MM.1S (cell line): Measurements from ENCODE around the gene FXYD4.
"Not testable (repeated sequence)": the region's sequence is repeated elsewhere in the genome, so short reads cannot be mapped to it uniquely, and the experiment has no call there.

Experiments
- EZH2phosphoT487 ChIP-seq: fragments of 300-600 bp; sonication (generic); IDR thresholded peaks from 2 replicates; pipeline ENCODE4 v1.6.1; 2018; ENCODE audit warnings: antibody characterized with exemption, low read length
- TF ChIP-seq, protein P1 (sequence below): fragments of 300-600 bp; sonication (generic); IDR thresholded peaks from 2 replicates; pipeline ENCODE4 v1.5.1; 2016; ENCODE audit warnings: antibody characterized with exemption, low read length, mixed read lengths

DNA sequence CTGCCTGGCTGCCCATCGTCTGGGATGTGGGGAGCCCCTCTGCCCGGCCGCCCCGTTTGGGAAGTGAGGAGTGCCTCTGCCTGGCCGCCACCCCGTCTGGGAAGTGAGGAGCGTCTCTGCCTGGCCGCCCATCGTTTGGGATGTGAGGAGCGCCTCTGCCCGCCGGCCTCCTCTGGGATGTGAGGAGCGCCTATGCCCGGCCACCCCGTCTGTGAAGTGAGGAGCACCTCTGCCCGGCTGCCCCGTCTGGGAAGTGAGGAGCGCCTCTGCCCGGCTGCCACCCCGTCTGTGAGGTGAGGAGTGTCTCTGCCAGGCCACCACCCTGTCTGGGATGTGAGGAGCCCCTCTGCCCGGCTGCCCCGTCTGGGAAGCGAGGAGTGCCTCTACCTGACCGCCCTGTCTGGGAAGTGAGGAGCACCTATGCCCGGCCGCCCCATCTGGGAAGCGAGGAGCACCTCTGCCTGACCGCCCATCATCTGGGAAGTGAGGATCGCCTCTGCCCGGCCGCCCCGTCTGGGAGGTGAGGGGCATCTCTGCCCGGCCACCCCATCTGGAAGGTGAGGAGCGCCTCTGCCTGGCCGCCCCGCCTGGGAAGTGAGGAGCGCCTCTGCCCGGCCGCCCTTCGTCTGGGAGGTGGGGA, 42.1 kb upstream of the FXYD4 start:
- TF ChIP-seq, protein P1, sequence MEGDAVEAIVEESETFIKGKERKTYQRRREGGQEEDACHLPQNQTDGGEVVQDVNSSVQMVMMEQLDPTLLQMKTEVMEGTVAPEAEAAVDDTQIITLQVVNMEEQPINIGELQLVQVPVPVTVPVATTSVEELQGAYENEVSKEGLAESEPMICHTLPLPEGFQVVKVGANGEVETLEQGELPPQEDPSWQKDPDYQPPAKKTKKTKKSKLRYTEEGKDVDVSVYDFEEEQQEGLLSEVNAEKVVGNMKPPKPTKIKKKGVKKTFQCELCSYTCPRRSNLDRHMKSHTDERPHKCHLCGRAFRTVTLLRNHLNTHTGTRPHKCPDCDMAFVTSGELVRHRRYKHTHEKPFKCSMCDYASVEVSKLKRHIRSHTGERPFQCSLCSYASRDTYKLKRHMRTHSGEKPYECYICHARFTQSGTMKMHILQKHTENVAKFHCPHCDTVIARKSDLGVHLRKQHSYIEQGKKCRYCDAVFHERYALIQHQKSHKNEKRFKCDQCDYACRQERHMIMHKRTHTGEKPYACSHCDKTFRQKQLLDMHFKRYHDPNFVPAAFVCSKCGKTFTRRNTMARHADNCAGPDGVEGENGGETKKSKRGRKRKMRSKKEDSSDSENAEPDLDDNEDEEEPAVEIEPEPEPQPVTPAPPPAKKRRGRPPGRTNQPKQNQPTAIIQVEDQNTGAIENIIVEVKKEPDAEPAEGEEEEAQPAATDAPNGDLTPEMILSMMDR: not testable (repeated sequence)
- not testable (repeated sequence) for TF ChIP-seq EZH2phosphoT487
